Measurements from ENCODE around the gene CDR2. TPM values are rescaled to one million over a fixed set of nuclear protein-coding genes. Genes with fewer than 3 reads are reported as not detected.

CDR2 gene
- total and polyA plus RNA-seq, 12 donors = 11.3 to 31.2 (median 17.7) TPM

GRCh38 chr16:22397931-22398330 is 23.5 kb upstream of the CDR2 start:
- TF ChIP-seq CTCF (IDR thresholded peaks at IDR 0.05) (no peak), POLR2A (IDR thresholded peaks at IDR 0.05) (no peak)
- Histone ChIP-seq H3K4me1 (replicated peaks in 1 of 2) (peaks cover 7 to 11% of the 10 kb centered on the region in 2 donors), H3K27me3 (no peaks in the 10 kb centered on the region), H3K9me3 (replicated peaks in 1 of 3) (no peaks in the 10 kb centered on the region), H3K27ac (no peak overlapping the region), H3K36me3 (replicated peaks in 1 of 2) (no peaks in the 10 kb centered on the region), H3K4me3 (no peak overlapping the region)
- DNase-seq = no peak
- intact Hi-C loops (cut with DNase I) = no loop called here

GRCh38 chr16:22397464-22397863 is 23.0 kb upstream of the CDR2 start:
- Histone ChIP-seq H3K36me3 (replicated peaks in 1 of 2) (no peaks in the 10 kb centered on the region), H3K27ac (no peak overlapping the region), H3K9me3 (replicated peaks in 1 of 3) (no peaks in the 10 kb centered on the region), H3K4me3 (no peak overlapping the region), H3K27me3 (no peaks in the 10 kb centered on the region), H3K4me1 (replicated peaks in 1 of 2) (peaks cover 5 to 6% of the 10 kb centered on the region in 2 donors)
- WGBS, 4 donors = 66 to 88% (median 70%) methylated on average over 1 of the region's 1 CpG
- no peak for DNase-seq
- no peak for TF ChIP-seq CTCF (IDR thresholded peaks at IDR 0.05)
- no peak for TF ChIP-seq POLR2A (IDR thresholded peaks at IDR 0.05)
- intact Hi-C loops (cut with DNase I) = no loop called here

- Histone ChIP-seq H3K36me3 (replicated peaks in 1 of 2) (no peaks in the 10 kb centered on the region), H3K4me3 (no peak overlapping the region), H3K27ac (no peak overlapping the region), H3K9me3 (replicated peaks in 1 of 3) (no peaks in the 10 kb centered on the region), H3K4me1 (replicated peaks in 1 of 2) (no peaks in the 10 kb centered on the region), H3K27me3 (no peaks in the 10 kb centered on the region)
- intact Hi-C loops (cut with DNase I) = no loop called here
- TF ChIP-seq POLR2A (IDR thresholded peaks at IDR 0.05) (no peak), CTCF (IDR thresholded peaks at IDR 0.05) (no peak)
- DNase-seq = no peak
- WGBS, 4 donors = 92 to 99% (median 95%) methylated on average over 4 of the region's 4 CpGs
These were observed 21.5 kb upstream of the CDR2 start for GRCh38 chr16:22395960-22396359.

GRCh38 chr16:22394121-22394520 is 19.7 kb upstream of the CDR2 start:
- Histone ChIP-seq H3K4me1 (replicated peaks in 1 of 2) (no peaks in the 10 kb centered on the region), H3K9me3 (replicated peaks in 1 of 3) (no peaks in the 10 kb centered on the region), H3K4me3 (no peak overlapping the region), H3K36me3 (replicated peaks in 1 of 2) (no peaks in the 10 kb centered on the region), H3K27me3 (no peaks in the 10 kb centered on the region), H3K27ac (no peak overlapping the region)
- no peak for DNase-seq
- intact Hi-C loops (cut with DNase I) = no loop called here
- WGBS, 4 donors = 90 to 100% (median 97%) methylated on average over 1 of the region's 1 CpG
- no peak for TF ChIP-seq CTCF (IDR thresholded peaks at IDR 0.05)
- TF ChIP-seq POLR2A (IDR thresholded peaks at IDR 0.05) = no peak

Measured in adrenal gland (tissue), 12 donors.